ENCODE results near the gene PPP1R14B.
"Not testable (repeated sequence)": the region's sequence is repeated elsewhere in the genome, so short reads cannot be mapped to it uniquely, and the experiment has no call there.

Gene PPP1R14B

DNA sequence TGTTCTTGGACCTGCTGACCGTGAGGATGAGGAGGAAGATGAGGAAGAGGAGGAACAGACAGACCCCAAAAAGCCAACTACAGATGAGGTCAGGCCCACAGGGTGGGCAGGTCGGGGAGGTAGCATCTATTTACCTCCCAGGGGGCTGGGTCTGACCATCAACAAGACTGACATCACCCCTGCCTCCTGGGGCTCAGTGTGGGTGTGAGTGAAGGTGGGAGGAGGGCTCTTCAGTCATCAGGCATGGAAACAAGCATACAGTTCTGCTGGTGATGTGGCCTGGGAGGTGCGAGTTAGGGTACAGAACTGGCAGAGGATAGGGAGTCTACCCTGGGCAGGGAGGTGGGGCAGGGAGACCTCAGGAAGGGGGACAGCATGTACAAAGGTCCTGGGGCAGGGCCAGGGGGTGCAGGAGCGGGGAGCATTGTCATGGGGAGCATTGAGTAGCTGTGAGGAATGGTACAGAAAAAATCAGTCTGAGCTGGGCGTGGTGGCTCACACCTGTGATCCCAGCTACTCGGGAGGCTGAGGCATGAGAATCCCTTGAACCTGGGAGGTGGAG, 13.5 kb upstream of the PPP1R14B start:
- no peak for FAIRE-seq

DNA sequence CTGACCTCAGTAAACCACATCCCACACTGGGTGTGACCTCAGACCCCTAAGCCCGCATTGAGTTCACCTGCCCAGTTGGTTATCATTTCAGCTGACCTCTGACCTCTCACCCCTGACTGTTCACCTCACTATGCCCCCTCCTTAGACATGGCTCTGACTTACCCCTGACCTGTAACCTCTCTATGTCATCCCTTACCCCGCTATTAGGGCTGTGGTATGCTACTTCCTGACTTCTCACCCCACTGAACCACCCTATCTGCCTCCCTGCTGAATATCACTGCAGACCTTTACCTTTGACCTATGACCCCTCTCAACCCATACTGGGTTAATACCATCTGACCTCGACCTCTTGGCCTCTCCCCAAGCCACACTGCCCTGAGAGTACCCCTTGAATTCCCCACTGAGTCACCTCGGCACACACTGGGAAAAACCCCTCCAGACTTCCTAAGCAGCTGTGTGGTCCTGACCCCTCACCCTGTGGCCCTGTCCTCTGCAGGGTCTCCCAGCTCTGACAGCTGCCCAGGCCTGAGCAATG, 12.9 kb upstream of the PPP1R14B start:
- FAIRE-seq: no peak

DNA sequence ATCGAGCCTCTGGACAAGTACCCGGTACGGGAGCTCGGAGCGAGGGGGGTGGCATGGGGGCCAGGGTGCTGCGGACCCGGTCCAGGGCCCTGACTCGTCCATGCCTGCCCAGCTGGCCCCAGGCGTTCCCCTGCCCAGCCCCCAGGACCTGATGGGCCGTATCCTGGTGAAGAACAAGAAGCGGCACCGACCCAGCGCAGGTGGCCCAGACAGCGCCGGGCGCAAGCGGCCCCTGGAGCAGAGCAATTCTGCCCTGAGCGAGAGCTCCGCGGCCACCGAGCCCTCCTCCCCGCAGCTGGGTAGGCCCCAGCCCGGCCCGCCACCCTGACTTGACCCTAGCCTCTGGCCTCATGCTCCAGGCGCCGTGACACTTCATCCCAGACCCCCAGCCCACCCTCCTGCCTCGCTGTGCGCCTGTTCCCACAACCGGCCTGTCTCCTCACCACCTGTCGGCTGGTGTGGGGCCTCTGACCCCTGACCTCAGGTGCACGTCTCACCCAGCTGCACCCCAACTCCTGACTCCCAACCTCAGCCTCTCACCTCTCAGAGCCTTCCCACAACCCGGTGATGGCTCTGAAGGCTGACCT, 12.3 kb upstream of the PPP1R14B start:
- no peak for FAIRE-seq

DNA sequence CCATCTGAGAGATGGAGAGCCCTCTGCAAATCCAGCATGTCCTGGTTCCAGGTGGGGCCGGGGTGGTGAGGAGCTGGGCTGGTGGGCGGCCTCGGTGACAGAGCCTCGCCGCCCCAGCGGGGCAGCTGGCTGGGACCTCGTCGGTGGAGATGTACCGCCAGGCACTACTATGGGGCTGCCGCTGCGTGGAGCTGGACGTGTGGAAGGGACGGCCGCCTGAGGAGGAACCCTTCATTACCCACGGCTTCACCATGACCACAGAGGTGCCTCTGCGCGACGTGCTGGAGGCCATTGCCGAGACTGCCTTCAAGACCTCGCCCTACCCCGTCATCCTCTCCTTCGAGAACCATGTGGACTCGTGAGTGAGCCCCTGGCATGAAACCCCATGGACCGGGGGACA, 11.6 kb upstream of the PPP1R14B start:
- no peak for FAIRE-seq

DNA sequence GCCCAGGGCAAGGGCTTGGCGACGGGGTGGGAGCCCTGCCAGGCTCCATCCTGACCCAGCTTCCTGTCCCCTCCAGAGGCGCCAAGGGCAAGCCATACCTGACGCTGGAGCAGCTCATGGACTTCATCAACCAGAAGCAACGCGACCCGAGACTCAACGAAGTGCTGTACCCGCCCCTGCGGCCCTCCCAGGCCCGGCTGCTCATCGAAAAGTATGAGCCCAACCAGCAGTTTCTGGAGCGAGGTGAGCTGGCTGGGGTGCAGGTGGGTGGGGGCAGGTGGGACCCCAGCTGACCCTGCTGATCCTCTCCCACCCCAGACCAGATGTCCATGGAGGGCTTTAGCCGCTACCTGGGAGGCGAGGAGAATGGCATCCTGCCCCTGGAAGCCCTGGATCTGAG, 9.6 kb upstream of the PPP1R14B start:
- no peak for FAIRE-seq

DNA sequence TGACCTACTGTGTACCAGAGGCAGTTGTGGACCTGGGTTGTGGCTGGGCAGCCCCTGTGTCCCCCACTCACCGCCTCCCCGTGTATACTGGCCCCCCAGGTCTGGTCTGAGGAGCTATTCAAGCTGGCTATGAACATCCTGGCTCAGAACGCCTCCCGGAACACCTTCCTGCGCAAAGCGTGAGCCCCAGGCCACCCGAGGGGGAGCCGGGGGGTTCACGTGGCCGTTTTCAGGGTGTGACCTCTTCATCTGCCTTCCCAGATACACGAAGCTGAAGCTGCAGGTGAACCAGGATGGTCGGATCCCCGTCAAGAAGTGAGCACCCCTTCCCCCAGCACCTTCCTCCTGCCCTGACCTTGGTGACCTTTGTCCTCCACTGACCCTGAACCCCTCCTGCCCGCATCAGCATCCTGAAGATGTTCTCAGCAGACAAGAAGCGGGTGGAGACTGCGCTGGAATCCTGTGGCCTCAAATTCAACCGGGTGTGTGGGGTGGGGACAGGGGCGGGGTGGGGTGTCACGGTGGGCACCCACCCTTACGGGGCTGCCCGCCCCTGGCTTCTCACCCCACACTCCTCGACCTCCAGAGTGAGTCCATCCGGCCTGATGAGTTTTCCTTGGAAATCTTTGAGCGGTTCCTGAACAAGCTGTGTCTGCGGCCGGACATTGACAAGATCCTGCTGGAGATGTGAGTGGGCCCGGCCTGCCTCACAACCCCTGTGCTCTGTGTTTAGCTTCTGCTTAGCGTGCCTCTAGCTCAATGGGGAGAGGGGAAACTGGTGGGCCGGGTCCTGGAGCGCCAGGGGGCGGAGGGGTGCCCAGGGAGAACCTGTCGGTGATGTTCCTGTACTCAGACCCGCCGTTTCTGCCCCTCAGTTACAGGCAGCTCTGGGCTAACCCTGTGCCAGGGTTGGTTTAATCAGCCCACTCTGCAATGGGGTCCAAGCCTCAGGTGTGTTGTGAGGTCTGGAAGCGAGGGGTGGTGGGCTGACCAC, 8.7 kb upstream of the PPP1R14B start:
- FAIRE-seq: no peak

DNA sequence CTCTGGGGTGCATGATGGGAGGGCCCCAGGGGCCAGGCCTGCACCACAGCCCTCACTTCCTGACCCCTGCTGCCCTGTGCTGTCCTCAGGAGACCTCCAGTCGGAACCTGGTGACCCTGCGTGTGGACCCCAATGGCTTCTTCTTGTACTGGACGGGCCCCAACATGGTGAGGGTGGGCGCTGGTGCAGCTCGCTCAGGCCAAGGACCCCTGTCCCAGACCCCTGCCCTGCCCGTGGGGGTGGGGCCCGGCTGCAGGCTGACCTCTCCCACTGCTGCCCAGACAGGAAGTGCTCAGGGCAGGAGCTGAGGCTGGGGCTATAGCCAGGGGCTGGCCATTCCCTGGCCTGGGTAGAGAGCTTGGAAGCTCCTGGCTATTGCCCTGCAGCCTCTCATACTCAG, 7.6 kb upstream of the PPP1R14B start:
- FAIRE-seq: no peak

DNA sequence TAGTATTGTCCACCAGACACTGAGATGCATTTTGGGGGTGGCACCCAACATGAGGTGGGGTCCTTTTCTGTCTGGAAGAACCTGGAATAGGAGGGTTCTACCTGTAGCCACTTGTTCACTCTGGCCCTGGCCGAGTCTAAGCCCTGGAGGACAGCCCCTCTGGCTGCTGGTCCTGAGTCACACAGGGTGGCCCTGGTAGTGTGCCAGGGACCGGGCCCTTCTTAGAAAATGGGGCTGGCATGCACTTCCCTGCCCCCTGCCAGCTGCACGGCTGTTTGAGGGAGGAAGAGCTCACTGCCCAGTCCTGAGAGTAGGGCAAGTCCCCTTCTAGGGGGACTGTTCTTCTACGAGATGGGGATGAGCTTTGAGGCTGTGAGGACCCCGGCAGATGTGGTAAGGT, 6.7 kb upstream of the PPP1R14B start:
- FAIRE-seq: no peak

DNA sequence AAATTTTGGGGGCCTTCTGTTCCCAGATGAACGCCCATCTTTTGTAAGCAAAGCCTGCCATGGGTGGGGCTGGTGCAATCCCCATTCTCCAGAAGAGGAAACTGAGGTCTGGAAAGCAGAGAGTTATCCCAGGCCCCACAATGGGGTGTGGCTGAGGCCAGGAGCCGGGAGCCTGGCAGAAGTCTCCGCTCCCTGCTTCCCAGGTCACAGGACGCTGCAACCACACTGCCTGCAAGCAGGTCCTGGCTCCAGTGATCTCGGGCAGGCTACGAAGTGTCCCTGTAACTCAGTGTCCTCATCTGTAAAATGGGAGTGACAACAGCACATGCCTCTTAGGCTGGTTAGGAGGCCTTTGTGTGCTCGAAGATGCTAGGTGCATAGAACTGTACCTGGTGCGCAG, 6.3 kb upstream of the PPP1R14B start:
- FAIRE-seq: no peak

DNA sequence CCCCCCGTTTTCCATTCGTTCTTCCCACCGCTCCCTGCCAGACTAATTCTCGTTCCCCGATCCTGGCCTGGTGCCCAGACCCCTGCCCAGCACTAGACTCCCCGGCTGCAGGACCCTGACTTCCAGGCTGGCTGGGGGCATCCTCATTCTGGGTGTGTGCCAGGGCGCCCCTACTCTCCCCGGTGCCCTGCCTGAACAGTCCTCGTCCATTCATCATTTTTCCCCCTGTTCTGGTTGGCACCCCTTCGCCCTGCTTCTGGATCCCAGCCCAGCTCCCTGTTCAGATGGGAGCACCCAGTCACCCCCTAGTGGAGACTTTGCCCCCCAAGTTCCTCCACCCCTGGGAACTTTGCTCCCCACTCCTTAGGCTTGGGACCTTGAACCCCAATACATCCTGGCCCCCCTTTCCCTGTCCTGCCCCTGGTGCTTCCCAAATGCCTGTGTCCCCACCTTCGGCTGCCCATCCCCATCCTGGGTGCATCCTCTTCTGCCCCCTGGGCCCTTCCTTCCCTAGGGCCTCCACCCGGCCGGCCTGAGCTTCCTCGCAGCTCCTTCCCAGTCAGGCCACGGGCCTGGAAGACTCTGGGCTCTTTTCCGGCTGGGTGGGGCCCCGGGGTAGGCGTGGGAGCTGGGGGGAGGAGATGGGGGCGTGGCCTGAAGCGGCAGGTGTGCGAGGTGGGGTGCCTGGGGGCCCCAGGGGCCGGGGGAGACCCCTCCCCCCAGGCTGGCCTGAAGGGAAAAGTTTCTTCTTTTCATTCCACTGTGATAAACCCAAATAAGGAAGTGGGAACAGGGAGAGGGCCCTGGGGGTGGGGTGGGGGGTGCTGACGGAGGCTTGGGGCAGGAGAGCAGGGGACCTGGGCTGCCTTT, 5.5 kb upstream of the PPP1R14B start:
- no peak for FAIRE-seq

DNA sequence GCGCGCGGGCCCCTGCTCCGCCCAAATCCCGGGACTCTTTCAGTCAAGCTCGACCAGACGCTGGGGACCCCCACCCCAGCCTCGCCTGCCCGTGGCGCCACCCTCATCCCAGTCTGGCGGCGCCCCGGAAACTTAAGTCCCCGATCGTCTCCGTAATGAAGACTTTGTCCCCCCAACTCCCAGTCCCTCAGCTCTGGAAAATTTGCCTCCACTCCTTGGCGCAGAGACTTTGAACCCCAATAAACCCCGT, 4.9 kb upstream of the PPP1R14B start:
- FAIRE-seq: no peak

DNA sequence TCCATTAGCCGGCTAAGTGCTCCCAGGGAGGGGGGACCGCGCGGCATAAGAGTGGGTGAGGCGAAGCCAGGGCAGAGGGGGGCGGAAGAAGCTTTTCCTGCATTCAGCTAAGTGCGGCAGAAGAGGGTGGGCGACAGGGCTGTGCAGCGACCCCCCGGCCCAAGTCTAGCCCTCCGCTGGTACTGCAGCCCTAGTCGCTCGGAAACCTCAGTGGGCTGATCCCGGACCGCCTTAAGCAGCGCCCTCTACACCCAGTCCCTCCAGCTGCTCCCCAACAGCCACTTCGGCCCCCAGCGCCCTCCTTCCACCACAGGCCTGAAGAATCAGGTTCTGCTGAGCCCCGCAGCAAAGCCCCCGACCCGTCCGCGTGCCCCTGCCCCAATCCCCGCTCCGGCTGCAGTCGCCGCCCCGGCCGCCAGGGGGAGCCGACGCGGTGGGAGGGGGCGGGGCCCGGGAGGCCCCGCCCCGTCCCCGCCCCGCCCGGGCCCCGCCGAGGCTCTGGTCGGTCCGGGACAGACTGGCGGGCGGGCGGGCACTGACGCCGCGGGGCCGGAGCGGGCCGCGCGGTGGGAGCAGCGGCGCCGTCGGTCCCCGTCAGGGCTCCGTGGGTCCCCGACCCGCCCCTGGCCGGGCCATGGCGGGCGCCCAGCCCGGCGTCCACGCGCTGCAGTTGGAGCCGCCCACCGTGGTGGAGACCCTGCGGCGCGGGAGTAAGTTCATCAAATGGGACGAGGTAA, 4.4 kb upstream of the PPP1R14B start, which contains the start of gene PLCB3:
PLCB3 (plus strand) TSS at position 515 of the 737 bp plus-strand sequence; CDS start at position 635, 120 bp downstream.
- FAIRE-seq: no peak

DNA sequence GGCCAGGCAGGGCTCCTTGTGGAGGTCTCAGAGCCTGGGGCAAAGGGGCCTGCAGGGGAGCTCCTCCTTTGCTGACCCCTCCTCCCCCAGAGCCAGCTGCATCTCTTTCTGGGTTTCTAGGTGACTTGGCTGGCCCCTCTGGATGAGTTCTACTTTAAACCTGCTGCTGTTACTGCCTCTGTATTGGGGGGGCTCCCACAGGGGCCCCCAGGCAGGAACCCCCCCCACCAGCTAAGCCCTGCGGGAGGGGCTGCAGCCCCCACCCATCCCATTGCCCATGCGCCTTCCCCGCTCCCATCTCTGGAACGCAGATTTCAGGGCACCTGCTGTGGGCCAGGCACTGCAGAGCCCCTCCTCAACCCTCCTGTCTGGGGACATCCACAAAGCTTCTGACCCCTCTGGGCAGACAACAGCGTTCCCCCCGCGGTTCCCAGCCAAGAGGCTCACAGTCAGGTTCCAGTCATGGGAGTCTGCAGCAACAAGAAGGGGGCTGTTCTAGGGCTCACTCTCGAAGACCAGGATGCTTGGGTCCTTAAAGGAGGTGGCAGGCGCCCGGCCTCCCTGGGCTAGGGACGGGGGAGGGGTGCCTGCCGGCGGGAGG, 3.8 kb upstream of the PPP1R14B start:
- FAIRE-seq: no peak

DNA sequence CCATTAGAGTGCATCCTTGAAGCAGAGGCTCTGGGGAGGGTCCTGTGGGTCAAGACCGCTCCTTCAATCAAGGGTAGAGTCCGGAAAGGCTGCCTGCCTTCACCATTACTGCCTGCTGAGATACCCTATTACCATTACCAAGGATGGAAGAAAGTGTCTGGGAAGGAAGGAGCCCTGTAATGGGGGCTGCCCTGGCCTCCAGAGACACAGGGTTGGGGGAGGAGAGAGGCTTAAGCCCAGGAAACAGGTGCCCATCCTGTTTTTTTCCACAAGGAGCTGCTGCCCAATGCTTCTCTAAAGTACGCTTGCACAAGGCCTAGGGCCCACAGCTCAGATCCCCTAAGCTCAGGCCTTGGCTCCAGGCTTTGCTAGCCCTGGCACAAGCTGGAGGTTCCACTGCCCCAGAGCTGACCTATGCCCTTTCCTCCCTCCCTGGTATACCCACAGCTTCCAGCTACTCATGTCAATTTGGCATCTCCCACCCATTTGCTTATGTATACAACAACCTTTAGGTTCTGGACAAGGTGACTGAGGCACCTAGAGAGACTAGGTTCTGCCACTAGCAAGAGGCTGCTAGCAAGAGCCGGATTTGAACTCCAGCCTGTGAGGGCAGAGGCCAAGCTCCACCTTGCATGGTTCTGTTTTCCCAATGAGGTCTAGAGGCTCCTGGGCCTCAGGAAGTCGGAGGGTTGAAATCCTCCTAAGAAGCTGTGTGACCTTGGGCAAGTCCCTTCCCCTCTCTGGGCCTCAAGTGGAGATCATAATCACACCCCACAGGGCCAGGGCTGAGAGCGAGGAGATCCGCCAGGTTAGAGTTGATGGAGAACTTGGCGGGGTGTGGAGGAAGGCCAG, 3.0 kb upstream of the PPP1R14B start:
- no peak for FAIRE-seq

DNA sequence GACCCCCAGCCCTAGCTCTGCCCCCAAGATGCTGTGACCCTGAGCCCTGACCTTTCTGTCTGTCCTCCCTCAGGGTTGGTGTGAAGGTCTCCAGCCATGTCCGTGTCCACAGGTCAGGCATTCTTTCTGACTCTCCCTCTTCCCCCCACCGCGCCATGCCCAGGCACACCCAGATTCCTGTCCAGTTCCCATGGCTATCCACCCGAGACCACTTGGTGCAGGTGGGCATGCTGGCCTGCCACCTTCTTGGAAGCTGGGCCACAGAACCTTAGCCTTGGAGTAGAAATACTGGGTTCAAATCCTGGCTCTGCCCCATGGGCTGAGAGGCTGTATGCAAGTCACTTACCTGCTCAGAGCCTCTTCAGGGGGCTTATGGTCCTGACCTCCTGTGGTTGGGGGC, 2.3 kb upstream of the PPP1R14B start:
- no peak for FAIRE-seq

DNA sequence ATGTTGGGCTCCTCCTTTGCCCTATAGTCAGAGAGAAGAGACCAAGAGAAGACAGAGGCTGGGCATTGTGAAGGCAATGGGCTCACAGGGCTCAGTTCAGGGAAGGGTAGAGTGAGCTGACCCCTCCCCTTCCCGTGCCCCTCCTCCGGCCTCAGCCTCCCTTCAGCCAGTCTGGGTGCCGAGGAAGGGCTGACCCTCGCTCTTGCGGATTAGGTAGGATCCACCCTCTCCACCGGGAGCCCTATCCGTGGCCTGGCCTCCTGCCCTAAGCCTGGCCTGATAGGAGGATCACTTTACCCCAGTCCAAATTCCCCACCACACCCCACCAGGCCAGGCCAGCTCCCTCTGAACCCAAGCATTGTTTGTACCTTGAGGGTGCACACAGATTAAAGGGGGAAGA, 1.8 kb upstream of the PPP1R14B start:
- FAIRE-seq: no peak

DNA sequence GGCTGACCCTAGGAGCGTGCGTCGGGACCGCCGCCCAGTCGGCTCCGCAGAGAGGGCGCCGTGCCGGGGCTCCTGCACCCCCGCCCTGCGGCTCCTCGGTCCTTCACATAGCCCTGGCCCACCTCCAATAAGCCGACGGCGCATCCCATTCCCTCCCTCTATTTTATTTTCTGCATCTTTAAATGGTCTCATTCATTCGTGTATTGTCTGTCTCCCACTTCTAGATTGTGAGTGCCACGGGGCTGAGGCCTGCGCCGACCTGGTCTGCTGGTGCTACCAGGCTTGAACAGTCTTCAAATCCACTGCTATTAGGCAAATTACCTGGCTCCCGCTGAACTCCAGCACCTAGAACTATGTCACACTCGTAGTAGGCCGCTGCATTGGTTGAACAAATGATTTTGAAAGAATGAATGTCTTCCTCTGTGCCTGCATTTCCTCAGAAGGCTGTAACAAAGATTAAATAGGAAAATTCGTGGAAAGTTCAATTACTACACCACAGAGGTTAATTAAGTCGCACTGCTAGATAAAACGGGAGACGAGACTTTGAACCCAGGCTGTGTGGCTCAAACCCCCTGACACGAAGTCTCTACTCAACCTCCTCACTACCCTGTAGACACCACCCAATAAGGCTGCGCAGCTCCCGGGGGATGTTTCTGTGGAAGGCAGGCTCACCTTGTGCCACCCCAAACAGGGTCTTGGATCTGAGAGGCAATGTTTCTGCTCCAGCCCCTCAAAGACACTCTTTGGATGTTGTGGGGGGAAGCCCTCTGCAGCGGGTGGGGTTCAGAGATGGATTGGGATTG, 1.2 kb upstream of the PPP1R14B start:
- no peak for FAIRE-seq

DNA sequence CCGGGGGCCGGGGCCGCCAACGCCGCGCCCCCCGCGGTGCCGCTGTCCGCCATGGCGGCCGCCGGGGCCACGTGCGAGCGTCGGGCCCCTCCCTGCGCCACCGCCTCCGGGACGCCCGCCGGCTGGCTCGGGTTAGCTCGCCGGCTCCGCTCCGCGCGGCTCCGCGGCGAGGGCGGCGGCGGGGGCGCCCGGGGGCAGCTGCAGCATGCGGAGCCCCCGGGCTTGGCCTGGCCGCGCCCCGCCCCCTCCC, 197 bp downstream of the PPP1R14B start:
- not testable (repeated sequence) for FAIRE-seq

DNA sequence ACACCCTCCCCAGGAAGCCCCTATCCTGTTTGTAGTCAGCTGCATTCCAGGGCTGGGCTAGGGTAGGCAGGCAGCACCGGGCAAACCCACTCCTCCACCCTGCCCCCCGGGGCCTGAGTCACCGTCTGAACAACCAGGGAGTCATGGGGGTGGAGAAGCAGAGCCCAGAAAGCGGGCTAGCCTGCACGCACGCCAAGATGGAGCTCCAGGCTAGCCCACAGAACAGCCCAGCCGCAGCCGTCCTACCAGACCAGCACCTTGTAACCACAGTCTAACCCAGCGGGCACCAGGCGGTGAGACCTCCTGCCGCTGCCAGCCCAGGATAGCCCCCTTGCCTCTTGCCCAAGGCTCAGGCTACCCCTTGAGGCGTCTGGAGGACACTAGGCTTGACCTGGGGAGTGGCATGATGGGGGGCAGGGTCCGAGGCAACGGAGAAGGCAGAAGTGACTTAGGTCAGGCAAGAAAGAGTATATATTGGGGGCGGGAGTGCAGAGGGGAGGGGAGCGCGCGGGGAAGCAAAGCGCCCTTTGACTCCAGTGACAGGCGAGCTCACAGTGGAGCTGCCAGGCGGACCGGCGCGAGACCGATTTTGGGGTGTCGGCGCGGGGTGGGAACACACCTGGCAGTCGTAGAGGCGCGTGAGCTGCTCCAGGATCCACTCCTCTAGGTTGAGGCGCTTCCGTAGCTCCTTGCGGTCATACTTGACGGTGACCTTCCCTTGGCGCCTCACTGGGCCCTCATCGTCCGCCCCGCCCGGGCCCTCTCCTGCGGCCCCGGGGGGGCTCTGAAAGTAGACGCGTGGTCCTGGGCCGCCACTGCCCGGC, 734 bp downstream of the PPP1R14B start:
- no peak for FAIRE-seq
